H9 (cell line): ENCODE results near the gene MED23. TPM values are rescaled to one million over a fixed set of nuclear protein-coding genes. Genes with fewer than 3 reads are reported as not detected.

Experiments used
- DNase-seq: peaks from one replicate; pipeline ENCODE4 v3.0.0-alpha.2; 2017
- H2AFZ ChIP-seq: one replicate; pipeline ENCODE4 v1.6.1; 2013; ENCODE audit warnings: mild to moderate bottlenecking, low read length, control low read depth, moderate library complexity
- H2AK5ac ChIP-seq: 2 replicates; pipeline ENCODE4 v1.6.1; 2013; ENCODE audit warnings: low read length, control low read depth, mixed read lengths; ENCODE audit not compliant: insufficient read length
- H2BK120ac ChIP-seq: one replicate; pipeline ENCODE4 v1.6.1; 2013; ENCODE audit warnings: low read depth, mild to moderate bottlenecking, low read length, control low read depth, inconsistent platforms; ENCODE audit not compliant: poor library complexity, severe bottlenecking
- H2BK12ac ChIP-seq: 2 replicates; pipeline ENCODE4 v1.6.1; 2013; ENCODE audit warnings: low read length, control low read depth, mixed read lengths, low read depth; ENCODE audit not compliant: insufficient read length
- H2BK15ac ChIP-seq: 2 replicates; pipeline ENCODE4 v1.6.1; 2013; ENCODE audit warnings: low read depth, low read length, control low read depth
- H2BK20ac ChIP-seq: one replicate; pipeline ENCODE4 v1.6.1; 2013; ENCODE audit warnings: low read depth, mild to moderate bottlenecking, low read length, control low read depth, inconsistent platforms; ENCODE audit not compliant: poor library complexity, severe bottlenecking
- H2BK5ac ChIP-seq: 2 replicates; pipeline ENCODE4 v1.6.1; 2013; ENCODE audit warnings: low read length, control low read depth, mixed read lengths; ENCODE audit not compliant: insufficient read length
- H3K14ac ChIP-seq: 2 replicates; pipeline ENCODE4 v1.6.1; 2013; ENCODE audit warnings: low read length, control low read depth; ENCODE audit not compliant: insufficient read depth
- H3K18ac ChIP-seq: 2 replicates; pipeline ENCODE4 v1.6.1; 2013; ENCODE audit warnings: low read depth, mild to moderate bottlenecking, mixed read lengths, low read length, control low read depth; ENCODE audit not compliant: insufficient read length
- H3K23ac ChIP-seq: 2 replicates; pipeline ENCODE4 v1.6.1; 2013; ENCODE audit warnings: low read length, control low read depth, mixed read lengths, low read depth; ENCODE audit not compliant: insufficient read length
- H3K23me2 ChIP-seq: 2 replicates; pipeline ENCODE4 v1.6.1; 2013; ENCODE audit warnings: low read depth, mild to moderate bottlenecking, mixed read lengths, low read length, control low read depth; ENCODE audit not compliant: insufficient read length, poor library complexity, severe bottlenecking
- H3K27ac ChIP-seq: 2 replicates; pipeline ENCODE4 v1.5.1; 2013; ENCODE audit warnings: low read length, control low read depth, mixed read lengths, low read depth; ENCODE audit not compliant: insufficient read length
- H3K27me3 ChIP-seq: 2 replicates; pipeline ENCODE4 v1.6.1; 2013; ENCODE audit warnings: low read length, control low read depth, inconsistent platforms; ENCODE audit not compliant: insufficient read depth
- H3K4ac ChIP-seq: 2 replicates; pipeline ENCODE4 v1.6.1; 2013; ENCODE audit warnings: low read depth, mild to moderate bottlenecking, control low read depth, inconsistent platforms, low read length, moderate library complexity
- H3K4me1 ChIP-seq: 2 replicates; pipeline ENCODE4 v1.6.1; 2013; ENCODE audit warnings: low read length, control low read depth, inconsistent platforms; ENCODE audit not compliant: insufficient read depth
- H3K4me2 ChIP-seq: 2 replicates; pipeline ENCODE4 v1.6.1; 2013; ENCODE audit warnings: low read length, control low read depth, mixed read lengths; ENCODE audit not compliant: insufficient read length, insufficient read depth
- H3K56ac ChIP-seq: 2 replicates; pipeline ENCODE4 v1.6.1; 2013; ENCODE audit warnings: low read depth, mild to moderate bottlenecking, mixed read lengths, low read length, control low read depth; ENCODE audit not compliant: insufficient read length
- H3K79me1 ChIP-seq: 2 replicates; pipeline ENCODE4 v1.6.1; 2013; ENCODE audit warnings: low read depth, mild to moderate bottlenecking, moderate library complexity, low read length, control low read depth, inconsistent platforms; ENCODE audit not compliant: insufficient read depth, poor library complexity, severe bottlenecking
- H3K79me2 ChIP-seq: 2 replicates; pipeline ENCODE4 v1.6.1; 2013; ENCODE audit warnings: low read length, control low read depth, inconsistent platforms; ENCODE audit not compliant: insufficient read depth
- H3K9ac ChIP-seq: 2 replicates; pipeline ENCODE4 v1.6.1; 2013; ENCODE audit warnings: low read length, control low read depth, mixed read lengths; ENCODE audit not compliant: insufficient read length; ENCODE audit errors: extremely low read depth
- H3K9me3 ChIP-seq: one replicate; pipeline ENCODE4 v1.6.1; 2013; ENCODE audit warnings: low read depth, low read length, inconsistent platforms; ENCODE audit not compliant: control insufficient read depth
- H3T11ph ChIP-seq: one replicate; pipeline ENCODE4 v1.6.1; 2013; ENCODE audit warnings: mild to moderate bottlenecking, low read length, control low read depth, inconsistent platforms
- H4K20me1 ChIP-seq: one replicate; pipeline ENCODE4 v1.6.1; 2013; ENCODE audit not compliant: control insufficient read depth, insufficient read length, insufficient read depth
- H4K5ac ChIP-seq: 2 replicates; pipeline ENCODE4 v1.6.1; 2013; ENCODE audit warnings: low read depth, mild to moderate bottlenecking, mixed read lengths, low read length, control low read depth; ENCODE audit not compliant: insufficient read length
- H4K8ac ChIP-seq: replicated peaks from 2 replicates; pipeline ENCODE4 v1.6.1; 2013; ENCODE audit warnings: low read length, control low read depth, mixed read lengths, low read depth; ENCODE audit not compliant: insufficient read length
- H4K91ac ChIP-seq: 2 replicates; pipeline ENCODE4 v1.6.1; 2013; ENCODE audit warnings: low read depth, mild to moderate bottlenecking, moderate library complexity, mixed read lengths, low read length, control low read depth; ENCODE audit not compliant: insufficient read length
- H3K27ac Mint-ChIP-seq, 3 experiments: 2 replicates in 2 of 3; 3 replicates in 1 of 3; pipeline ENCODE4 v1.8.0; 2020 to 2021; ENCODE audit warnings: mixed read lengths in 3 of 3, mild to moderate bottlenecking in 1 of 3, moderate library complexity in 1 of 3
- H3K27me3 Mint-ChIP-seq: 2 replicates; pipeline ENCODE4 v1.8.0; 2021; ENCODE audit warnings: low read depth, mild to moderate bottlenecking, moderate library complexity, mixed read lengths
- H3K36me3 Mint-ChIP-seq, 3 experiments: 2 replicates in 2 of 3; 3 replicates in 1 of 3; pipeline ENCODE4 v1.8.0; 2020 to 2021; ENCODE audit warnings: low read depth in 3 of 3, mixed read lengths in 3 of 3; ENCODE audit not compliant: insufficient read depth in 1 of 3
- H3K4me1 Mint-ChIP-seq, 2 experiments: 2 replicates each; pipeline ENCODE4 v1.8.0; 2020; ENCODE audit warnings: mixed read lengths in 2 of 2
- H3K4me3 Mint-ChIP-seq, 2 experiments: 2 replicates in 1 of 2; 3 replicates in 1 of 2; pipeline ENCODE4 v1.8.0; 2020 to 2021; ENCODE audit warnings: mild to moderate bottlenecking in 2 of 2, mixed read lengths in 2 of 2, moderate library complexity in 1 of 2
- H3K9me3 Mint-ChIP-seq, 2 experiments: 2 replicates in 1 of 2; 3 replicates in 1 of 2; pipeline ENCODE4 v1.8.0; 2020; ENCODE audit warnings: mild to moderate bottlenecking in 2 of 2, mixed read lengths in 2 of 2, moderate library complexity in 1 of 2
- WGBS: extraction: QIAGEN DNeasy Blood & Tissue Kit; methylation state at CpG from one replicate; pipeline ENCODE4 v1.1.7; 2013; ENCODE audit warnings: missing lambda C conversion rate, low lambda C conversion rate, mixed read lengths; ENCODE audit not compliant: insufficient read length; ENCODE audit errors: extremely low coverage; 5-methylcytosine and 5-hydroxymethylcytosine counted together
- long read RNA-seq: library from polyadenylated mRNA; unstranded; transcript quantifications from one replicate; pipeline ENCODE4 v2.0.0, GENCODE V29; 2020
- total RNA-seq: library from RNA; stranded (reverse); gene quantifications from 2 replicates; pipeline ENCODE4 v1.2.1, GENCODE V29; 2021
- TF ChIP-seq, protein P1 (sequence below): fragments of 200-600 bp; sonication (generic); conservative IDR thresholded peaks from 3 replicates; pipeline ENCODE4 v1.8.0; 2021; ENCODE audit warnings: antibody characterized with exemption, mild to moderate bottlenecking

The MED23 gene, protein sequence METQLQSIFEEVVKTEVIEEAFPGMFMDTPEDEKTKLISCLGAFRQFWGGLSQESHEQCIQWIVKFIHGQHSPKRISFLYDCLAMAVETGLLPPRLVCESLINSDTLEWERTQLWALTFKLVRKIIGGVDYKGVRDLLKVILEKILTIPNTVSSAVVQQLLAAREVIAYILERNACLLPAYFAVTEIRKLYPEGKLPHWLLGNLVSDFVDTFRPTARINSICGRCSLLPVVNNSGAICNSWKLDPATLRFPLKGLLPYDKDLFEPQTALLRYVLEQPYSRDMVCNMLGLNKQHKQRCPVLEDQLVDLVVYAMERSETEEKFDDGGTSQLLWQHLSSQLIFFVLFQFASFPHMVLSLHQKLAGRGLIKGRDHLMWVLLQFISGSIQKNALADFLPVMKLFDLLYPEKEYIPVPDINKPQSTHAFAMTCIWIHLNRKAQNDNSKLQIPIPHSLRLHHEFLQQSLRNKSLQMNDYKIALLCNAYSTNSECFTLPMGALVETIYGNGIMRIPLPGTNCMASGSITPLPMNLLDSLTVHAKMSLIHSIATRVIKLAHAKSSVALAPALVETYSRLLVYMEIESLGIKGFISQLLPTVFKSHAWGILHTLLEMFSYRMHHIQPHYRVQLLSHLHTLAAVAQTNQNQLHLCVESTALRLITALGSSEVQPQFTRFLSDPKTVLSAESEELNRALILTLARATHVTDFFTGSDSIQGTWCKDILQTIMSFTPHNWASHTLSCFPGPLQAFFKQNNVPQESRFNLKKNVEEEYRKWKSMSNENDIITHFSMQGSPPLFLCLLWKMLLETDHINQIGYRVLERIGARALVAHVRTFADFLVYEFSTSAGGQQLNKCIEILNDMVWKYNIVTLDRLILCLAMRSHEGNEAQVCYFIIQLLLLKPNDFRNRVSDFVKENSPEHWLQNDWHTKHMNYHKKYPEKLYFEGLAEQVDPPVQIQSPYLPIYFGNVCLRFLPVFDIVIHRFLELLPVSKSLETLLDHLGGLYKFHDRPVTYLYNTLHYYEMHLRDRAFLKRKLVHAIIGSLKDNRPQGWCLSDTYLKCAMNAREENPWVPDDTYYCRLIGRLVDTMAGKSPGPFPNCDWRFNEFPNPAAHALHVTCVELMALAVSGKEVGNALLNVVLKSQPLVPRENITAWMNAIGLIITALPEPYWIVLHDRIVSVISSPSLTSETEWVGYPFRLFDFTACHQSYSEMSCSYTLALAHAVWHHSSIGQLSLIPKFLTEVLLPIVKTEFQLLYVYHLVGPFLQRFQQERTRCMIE (N-terminal part only)
- 13.6 and 16.2 TPM in 2 replicates for total RNA-seq
- long read RNA-seq, full-length matches to known transcripts: 19 of 47 reads
- long read RNA-seq, partial matches to known transcripts: 11 of 47 reads
- long read RNA-seq, other reads (novel, unspliced or antisense): 17 of 47 reads

DNA sequence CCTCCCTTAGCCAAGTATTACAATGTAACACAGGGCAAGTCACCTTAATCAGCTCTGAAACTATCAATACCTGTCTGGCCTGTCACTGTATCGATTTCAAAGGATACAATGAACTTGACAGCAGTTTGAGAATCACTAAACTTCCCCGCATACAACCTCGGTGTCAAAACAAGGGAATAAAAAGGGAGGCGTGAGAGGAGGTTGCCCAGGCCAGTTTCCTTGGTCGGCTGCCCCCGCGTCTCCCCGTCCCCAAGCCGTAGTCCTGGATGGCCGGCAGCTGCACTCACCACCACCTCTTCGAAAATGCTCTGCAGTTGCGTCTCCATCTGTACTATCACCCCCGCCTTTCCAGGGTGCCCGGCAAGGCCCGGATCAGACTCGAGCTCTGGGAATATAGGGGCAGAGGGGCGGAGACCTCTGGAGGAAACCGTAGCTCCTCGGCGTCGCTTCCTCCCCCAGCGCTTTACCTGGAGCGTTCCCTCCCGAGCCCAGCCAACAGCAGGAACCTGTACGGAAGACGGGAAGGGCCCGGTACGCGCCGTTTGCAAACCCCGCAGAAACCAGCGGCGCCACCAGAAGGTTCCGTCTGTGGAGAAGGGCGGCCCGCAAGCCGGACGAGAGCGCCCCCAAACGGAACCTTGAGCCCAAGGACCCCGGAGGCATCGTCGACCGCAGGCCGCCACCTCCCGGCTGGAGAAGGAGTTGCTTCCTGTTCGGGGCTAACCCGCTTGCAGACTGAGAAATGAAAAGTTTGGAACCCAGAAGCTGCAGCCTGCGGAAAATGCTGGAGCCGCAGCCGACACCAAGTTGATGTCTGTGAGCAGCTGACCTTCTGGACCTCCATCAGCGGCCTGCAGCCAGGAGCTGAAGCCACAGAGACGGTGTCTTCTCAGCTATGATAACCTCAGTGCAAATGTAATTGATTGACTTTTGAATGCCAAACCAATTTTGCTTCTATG, at the start of gene MED23:
MED23 (minus strand) TSS at position 519 of the 959 bp plus-strand sequence; CDS start at position 326, 193 bp downstream.
- no peak within 1 kb of the TSS for H2BK20ac ChIP-seq
- no peak within 1 kb of the TSS for H4K8ac ChIP-seq
- peak within 1 kb of the TSS; percentile 82 for H3K9ac ChIP-seq
- H3K4me1 ChIP-seq: 0 out of 2 replicates have a peak, but pooled peaks cover 2% of the 10 kb centered on the region
- no peak within 1 kb of the TSS for H3K56ac ChIP-seq
- H3K27me3 Mint-ChIP-seq: no peaks in the 10 kb centered on the region
- no peaks in the 10 kb centered on the region for H3K9me3 ChIP-seq
- H3K14ac ChIP-seq: no peak within 1 kb of the TSS
- H2BK15ac ChIP-seq: no peak within 1 kb of the TSS
- H3K79me2 ChIP-seq: peaks cover 2% of the 10 kb centered on the region; the same call in 1 of the 2 replicates
- no peak within 1 kb of the TSS for H2BK5ac ChIP-seq
- H3K4me2 ChIP-seq: peak within 1 kb of the TSS; percentile 71
- H3K23me2 ChIP-seq: no peaks in the 10 kb centered on the region
- no peak within 1 kb of the TSS for H2AK5ac ChIP-seq
- H2AFZ ChIP-seq: no peak within 1 kb of the TSS
- no peaks in the 10 kb centered on the region for H3K9me3 Mint-ChIP-seq
- no peak within 1 kb of the TSS for H3K18ac ChIP-seq
- no peak within 1 kb of the TSS for H2BK12ac ChIP-seq
- no peak within 1 kb of the TSS for H3K4ac ChIP-seq
- WGBS: no CpG with 5 or more reads among the region's 53 CpGs
- H3T11ph ChIP-seq: no peak within 1 kb of the TSS
- H3K36me3 Mint-ChIP-seq: peaks cover 0 to 13% (median 12%) of the 10 kb centered on the region in 3 experiments; a peak in 4 of 7 replicates
- no peak within 1 kb of the TSS for H4K5ac ChIP-seq
- TF ChIP-seq, protein P1, sequence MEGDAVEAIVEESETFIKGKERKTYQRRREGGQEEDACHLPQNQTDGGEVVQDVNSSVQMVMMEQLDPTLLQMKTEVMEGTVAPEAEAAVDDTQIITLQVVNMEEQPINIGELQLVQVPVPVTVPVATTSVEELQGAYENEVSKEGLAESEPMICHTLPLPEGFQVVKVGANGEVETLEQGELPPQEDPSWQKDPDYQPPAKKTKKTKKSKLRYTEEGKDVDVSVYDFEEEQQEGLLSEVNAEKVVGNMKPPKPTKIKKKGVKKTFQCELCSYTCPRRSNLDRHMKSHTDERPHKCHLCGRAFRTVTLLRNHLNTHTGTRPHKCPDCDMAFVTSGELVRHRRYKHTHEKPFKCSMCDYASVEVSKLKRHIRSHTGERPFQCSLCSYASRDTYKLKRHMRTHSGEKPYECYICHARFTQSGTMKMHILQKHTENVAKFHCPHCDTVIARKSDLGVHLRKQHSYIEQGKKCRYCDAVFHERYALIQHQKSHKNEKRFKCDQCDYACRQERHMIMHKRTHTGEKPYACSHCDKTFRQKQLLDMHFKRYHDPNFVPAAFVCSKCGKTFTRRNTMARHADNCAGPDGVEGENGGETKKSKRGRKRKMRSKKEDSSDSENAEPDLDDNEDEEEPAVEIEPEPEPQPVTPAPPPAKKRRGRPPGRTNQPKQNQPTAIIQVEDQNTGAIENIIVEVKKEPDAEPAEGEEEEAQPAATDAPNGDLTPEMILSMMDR: peak; percentile 99
- peak within 1 kb of the TSS; percentile 99 for H3K27ac Mint-ChIP-seq
- H4K91ac ChIP-seq: no peak within 1 kb of the TSS
- no peaks in the 10 kb centered on the region for H3K79me1 ChIP-seq
- H4K20me1 ChIP-seq: no peaks in the 10 kb centered on the region
- H3K4me1 Mint-ChIP-seq: peaks cover 10 to 12% of the 10 kb centered on the region in 2 experiments
- peak within 1 kb of the TSS; percentile 41 for H3K27ac ChIP-seq
- no peak within 1 kb of the TSS for H2BK120ac ChIP-seq
- peak; percentile 98 for DNase-seq
- H3K23ac ChIP-seq: no peak within 1 kb of the TSS
- H3K27me3 ChIP-seq: no peaks in the 10 kb centered on the region
- H3K4me3 Mint-ChIP-seq: peak within 1 kb of the TSS; percentile 98 to 99
